Lower leg skin (tissue), 3 donors: ENCODE measurements around the gene FDXR.

ENCODE experiments used
- POLR2A ChIP-seq, 2 donors: fragments of 450-650 bp; IDR thresholded peaks; one replicate each; pipeline ENCODE4 v1.6.1; 2016 to 2017; ENCODE audit warnings: antibody characterized with exemption in 2 of 2, mild to moderate bottlenecking in 1 of 2, moderate library complexity in 1 of 2
- TF ChIP-seq, protein P1 (sequence below), 3 donors: fragments of 450-650 bp; IDR thresholded peaks; one replicate each; pipeline ENCODE4 v1.5.1; 2016; ENCODE audit warnings: antibody characterized with exemption in 3 of 3, mild to moderate bottlenecking in 3 of 3, moderate library complexity in 2 of 3

DNA sequence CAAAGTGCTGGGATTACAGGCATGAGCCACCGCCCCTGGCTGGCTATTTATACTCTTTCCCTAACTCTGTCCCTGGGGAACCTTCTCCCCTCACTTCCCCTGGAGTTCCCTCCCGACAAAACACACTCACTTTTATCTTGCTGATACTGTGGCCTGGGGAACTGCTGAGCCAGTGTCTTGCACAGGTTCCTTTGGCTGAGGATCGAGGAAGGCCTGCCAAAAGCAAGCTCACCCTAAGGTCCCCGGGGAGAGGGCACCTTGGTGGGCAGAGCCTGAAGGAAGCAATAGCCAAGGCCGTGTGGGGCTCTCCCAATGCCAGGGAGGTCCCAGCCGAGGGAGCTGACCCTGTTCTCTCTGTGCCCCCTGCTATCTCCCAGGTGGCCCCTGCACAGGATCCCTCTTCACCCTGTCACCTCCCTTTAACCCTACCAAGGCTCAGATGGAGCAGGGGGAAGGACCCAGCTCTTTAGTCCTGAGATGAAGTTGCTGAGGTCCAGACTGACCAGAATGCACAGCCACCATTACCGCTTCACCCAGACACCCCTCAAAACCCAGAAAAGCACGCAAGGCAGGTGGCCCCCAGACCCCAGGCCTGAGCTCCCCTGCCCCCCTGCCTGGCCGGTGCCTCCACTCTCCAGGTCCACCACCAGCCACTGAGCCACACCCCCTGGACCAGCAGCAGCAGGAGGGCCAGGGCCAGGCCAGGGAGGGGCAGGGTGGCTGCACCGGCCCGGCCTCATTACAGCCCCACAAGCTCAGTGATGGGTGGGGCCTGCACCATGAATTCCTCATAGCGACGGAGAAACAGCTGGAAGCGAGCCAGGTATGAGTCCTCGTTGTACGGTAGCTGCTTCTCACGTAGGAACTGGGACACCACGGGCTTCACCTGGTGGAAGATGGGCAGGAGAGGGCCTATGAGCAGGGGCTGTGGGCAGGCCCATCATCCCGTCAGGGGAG lies 5.1 kb upstream of the FDXR start:
- TF ChIP-seq, protein P1, sequence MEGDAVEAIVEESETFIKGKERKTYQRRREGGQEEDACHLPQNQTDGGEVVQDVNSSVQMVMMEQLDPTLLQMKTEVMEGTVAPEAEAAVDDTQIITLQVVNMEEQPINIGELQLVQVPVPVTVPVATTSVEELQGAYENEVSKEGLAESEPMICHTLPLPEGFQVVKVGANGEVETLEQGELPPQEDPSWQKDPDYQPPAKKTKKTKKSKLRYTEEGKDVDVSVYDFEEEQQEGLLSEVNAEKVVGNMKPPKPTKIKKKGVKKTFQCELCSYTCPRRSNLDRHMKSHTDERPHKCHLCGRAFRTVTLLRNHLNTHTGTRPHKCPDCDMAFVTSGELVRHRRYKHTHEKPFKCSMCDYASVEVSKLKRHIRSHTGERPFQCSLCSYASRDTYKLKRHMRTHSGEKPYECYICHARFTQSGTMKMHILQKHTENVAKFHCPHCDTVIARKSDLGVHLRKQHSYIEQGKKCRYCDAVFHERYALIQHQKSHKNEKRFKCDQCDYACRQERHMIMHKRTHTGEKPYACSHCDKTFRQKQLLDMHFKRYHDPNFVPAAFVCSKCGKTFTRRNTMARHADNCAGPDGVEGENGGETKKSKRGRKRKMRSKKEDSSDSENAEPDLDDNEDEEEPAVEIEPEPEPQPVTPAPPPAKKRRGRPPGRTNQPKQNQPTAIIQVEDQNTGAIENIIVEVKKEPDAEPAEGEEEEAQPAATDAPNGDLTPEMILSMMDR (IDR thresholded peaks at IDR 0.05): no peak
- no peak for TF ChIP-seq POLR2A (IDR thresholded peaks at IDR 0.05)
